Activated T-helper 1 cell treated with Interleukin-2 at 50 U/mL for 16 hours (primary cell): ENCODE results near the gene ZRANB1.

Experiments used
- DNase-seq: peaks from one replicate; pipeline ENCODE4 v3.0.0-alpha.2; 2020; ENCODE audit warnings: low read depth

The ZRANB1 gene

DNA sequence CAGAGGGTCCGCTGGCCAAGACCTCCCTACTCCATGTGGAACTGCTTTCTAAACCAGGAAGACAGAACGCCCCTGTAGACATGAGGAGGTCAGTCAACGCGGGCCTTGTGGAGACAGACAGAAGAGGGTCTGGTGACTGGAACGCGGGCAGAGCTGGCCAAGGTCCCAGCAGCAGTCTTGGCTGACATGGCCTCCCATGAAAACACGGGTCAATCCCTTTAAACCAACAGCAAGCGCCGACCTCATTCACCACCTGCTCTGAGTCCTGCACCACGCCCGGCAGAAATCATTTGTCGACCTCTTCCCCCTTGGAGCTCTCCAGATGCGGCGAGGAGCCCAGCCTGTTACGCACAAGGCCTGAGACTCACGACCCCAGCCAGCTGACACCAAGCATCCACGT is 78.5 kb downstream of the ZRANB1 start:
- DNase-seq: no peak

DNA sequence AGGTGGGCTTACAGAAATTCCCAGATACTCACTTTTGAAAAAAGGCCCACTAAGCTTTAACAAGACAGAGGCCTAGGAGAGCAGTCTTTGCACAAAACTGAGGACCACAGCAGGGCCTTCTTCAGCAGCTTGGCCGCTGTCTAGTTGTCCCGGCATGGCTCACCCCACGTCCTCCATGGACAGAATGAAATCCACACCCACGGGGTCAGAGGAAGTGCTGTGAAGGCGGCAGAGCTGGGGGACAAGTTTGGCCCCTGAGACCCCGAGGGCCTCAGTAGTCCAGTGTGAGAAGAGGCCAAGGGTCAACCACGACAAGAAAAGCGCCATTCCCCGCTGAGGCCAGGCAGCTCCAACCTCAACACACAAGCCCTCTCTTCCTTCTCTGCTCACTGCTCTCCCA is 78.9 kb downstream of the ZRANB1 start:
- no peak for DNase-seq

DNA sequence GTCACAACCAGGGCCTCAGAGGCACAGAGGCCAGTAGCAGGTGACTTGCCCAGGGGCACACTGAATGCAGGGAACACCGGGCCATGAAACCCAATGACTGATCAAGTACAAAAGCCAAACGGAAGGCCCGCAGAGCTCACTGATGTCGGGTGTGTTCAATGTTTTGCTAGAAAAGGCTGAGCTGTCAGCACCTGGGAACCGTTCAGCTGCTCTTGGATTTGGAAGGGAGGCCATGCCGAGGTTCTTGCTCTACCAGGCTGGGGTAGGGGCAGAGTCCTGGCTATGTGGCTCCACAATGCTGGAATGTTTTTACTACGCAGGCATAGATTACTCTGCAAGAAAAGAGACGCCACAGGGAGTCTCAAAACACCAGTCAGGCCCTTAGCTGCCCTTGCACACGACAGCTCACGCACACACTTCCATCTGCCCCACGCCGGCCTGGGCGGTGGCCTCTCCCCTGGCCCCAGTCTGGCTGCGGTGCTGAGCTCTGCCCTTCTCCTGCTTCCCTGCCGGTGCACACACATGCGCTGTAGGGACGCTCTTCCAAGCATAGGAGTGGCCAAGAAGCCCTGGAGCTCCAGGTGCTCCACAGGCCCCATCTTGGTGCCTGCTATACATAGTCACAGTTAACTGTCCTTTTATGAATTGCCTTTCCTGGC is 79.9 kb downstream of the ZRANB1 start:
- DNase-seq: no peak

DNA sequence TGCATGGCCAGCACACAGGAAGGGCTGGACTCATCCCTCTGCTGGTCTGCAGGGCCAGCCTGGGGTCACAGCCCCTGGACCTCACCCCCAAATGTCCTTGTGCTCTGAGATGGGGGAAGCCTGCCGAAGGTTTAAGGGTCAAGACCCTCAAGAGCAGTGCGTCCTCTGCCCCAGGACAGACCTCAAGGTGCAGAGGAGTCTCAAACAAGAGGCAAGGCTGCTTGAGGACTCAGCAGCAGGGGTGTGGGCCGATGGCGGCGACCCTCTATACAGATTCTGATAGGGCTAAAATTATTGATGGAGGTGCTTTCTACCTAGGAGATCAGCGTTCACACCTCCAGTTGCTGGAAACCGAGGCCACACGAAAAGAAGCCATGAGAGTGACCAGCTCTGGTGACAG is 80.7 kb downstream of the ZRANB1 start:
- DNase-seq: no peak

DNA sequence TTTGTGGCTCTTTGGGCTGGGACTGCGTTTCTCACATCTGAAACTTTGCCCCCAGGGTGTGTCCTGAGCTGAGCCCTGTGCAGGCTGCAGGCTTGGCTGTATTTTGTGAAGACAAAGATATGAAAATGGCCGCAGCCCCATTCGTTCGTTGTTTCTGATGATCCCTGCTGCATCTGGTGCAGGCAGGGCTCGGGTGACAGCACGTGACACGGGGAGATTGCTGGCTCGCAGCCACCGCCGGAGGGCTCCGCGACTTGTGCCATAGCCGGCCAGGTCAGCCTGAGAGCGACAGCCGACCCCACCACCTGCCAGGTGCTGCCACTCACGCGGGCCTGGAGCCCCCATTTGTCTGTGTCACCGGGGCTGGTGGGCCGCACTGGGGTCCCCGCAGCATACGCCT is 81.3 kb downstream of the ZRANB1 start:
- no peak for DNase-seq

DNA sequence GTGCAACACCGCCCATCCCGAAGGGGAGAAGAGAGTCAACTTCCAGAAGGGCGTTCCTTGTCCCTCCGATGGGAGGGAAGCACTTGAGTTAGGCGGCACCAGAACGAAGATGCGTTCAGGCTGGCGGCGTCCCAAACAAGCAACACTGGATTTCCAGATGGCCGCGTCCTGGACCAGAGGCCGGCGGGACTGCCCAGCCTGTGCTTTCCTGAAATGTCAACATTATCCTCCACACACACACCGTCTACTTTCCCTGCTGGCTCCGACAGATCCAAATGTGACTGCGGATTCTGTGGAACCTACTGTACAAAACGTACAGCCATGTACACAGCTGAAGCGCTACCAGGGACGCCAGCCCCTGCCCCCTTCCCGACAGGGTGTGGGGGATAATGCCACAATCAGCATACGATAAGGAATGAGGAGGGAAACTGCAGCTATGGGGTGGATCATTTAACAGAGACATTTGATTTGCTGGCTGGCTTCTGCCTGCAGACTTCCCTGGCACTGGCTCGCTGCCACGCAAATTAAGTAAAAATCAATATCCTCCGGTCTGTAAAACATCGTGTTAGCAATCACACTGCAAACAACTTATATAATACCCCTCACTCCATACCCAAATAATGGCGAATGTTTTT is 82.1 kb downstream of the ZRANB1 start:
- no peak for DNase-seq

DNA sequence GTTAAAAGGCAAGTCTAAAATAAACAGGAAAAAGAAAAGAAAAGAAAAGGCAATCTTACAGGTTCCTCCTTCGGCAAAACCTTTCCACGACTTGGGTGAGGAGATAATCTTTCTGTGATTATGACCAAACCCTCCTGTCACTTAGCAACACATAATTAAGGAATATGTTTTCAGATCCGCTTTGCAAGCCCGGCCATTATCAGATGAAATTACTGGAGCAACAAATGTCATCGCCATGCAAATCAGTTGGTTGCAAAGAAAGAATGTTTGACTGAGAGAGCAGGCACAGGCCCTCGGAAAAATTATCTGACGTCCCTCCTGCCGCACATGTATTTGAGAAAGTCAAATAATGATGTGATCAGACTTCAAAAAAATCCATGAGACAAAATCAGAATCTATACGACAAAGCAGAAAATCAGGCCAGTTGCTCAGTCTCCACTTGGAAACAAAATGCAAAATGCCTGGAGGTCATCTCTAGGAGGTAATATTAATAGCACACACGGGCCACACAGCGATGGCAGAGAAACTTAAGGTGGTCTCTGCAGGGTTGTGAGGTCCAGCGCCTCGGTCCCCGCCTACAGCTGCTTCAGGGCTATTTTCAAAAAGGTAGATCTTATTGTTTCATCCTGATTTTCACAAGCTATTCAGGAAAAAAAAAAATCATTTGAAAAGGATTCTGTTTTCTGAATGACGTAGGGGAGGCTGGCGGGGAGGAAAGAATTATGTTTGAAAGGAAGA is 82.7 kb downstream of the ZRANB1 start:
- no peak for DNase-seq

DNA sequence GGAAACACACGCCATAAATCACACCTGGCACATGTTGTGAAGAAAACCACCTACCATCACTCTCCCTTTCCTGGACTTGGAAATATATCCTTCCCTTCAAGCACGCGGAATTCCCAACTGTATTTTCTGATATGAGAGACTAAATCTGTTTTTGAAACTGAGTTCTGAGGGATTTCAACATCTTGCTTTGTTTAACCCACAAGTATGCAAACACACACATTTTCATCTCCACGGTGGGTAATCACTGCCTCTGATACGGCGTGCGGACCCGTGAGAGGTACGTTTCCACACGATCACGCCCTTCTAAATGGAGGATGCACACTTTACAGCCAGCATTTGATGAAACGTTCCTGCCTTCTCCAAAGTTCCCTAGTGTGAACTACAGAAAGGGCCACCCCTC is 83.4 kb downstream of the ZRANB1 start:
- DNase-seq: no peak

DNA sequence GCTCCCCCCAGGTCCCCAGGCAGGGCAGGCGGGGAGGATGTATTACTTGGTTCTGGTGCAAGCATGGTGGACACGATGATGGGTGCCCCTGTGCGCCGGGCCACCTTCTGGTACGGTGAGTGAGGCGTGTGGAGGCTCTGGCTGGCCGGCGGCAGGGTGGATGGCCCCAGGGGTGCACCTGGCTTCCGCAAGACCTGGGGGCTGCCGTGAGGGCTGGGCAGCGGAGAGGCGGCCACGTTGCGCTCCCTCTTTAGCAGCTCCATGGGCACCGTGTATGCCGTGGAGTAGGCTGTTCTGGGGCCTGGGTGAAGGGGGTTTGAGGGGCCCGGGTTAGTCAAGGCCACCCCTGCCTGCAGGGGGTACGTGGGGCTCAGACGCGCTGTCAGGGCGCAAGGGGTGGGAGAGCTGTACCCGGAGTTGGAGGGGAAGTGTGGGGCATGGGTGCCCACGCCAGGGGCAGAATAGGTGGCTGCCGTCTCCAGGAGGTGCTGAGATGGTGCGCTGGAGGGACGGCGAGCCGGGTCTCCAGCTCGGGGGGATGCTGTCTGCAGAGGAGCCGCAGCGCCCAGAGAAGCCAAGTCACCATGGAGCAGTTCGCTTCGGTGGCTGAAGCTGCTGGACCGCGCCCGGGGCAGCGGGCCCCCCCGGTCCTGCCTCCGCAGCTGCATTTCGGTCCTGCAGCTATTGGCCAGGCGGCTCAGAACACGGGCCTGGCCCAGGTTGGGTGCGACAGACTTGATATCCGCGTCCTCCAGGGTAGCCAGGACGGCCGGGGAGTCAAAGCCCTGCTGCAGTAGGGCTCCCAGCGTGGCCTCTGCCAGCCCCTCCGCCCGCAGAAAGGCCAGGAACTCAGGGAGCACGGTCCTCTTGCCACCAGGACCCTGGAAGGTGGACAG is 84.4 kb downstream of the ZRANB1 start:
- no peak for DNase-seq

DNA sequence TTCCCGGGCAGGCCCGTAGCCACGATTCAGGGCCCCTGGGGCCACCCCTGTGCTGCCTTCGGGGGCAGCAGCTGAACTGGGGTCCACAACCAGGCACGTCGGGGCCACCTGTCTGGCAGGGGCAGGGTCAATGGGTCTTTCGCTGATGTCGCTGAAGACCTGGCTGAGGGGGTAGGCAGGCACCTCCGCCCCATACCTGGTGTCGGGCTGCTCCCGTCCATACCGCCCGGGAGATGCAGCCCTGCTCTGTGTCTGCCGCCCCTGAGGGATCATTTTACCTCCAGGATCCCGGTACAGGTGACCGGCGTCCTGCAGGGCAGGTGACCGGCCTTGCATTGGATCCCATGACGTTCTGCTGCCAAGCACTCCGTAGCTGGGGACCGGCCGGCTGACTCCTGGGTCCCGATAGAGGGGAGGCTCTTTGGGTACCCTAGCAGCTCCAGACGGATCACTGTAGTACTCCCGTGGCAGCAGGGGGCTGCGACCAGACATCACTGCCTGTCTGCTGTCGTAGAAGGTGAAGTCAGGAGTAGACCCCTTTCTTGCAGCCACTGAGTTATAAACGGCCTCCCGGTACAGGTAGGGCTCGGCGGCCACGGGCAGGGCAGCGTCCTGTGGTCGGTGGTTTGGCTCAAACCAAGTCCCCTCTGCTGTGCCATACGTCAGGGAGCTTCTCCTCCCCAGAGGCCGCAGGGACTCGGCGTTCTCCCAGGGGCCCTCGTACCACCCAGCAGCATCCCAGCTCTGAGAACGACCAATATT is 85.2 kb downstream of the ZRANB1 start:
- DNase-seq: no peak

DNA sequence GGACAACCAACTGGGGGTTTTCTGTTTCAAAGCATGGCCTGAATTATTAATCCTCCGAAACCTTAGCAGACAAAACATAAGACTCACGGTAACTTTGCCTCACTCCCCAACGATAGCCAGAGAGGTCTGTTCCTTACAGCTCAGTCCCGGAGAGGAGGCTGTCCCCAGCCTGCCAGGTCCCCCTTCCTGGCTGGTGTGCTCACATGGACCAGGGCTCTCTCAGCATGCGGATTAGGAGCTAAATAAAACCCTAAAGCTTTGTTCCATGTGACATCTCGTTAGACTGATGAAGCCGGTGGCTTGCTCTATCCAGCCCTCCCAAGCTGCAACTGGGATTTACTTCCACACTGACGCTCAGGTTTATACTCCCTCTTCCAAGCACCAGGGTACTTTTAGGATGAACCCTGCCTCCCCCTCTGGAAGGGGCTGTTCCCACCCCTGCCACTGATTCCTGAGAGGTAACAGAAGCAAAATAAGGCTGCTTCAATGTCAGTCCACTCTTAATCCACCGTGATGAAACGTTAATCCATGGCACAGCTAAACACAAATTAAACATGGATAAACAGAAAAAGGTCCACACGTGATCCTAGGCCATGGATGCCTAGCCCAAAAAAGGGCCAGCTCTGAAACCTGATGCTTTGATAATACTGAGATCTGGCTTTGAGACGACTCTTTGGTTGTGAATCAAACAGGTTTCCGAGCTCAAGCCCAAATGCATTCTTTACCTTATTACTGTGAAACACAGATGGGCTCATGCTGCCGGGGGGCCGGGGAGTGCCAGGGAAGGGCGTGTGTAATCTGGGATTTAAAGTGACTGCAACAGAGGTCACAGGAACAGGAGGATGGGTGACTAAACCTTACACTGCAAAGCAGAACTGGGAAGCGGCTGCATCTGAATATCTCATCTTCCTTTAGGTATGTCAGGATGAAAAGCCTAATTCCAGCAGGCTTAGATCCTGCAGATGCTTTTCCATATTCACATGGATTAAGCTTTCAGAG is 86.2 kb downstream of the ZRANB1 start:
- DNase-seq: no peak

DNA sequence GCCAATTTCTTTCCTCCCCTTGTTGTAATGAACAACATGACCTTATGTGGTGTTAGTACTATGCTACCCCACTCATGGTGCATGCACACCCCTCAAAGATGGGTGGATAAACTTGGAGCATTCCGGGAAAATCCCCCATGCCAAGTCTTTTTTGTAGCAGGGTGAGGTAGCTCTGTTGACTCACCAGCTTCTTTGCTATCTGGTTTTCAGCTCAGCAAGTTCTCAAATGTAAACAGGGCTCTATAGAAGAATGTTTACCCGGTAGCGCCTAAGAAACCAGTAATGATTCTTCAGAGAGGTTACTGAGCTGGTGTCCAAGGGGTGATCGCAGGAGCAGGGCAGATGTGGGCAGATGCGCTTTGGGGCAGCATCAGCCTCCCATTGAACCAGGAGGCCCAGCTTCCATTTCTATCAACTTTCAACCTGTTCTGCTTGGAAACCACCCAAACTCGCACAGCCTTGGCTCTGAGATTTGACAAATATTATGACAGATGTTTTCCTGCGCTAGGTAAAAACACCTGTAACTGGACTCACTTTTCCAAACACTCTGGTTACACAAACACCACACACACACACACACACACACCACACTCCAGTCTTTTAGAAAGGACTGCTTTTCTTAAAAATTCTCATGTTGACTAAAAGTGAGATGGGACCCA is 87.8 kb downstream of the ZRANB1 start:
- DNase-seq: no peak

DNA sequence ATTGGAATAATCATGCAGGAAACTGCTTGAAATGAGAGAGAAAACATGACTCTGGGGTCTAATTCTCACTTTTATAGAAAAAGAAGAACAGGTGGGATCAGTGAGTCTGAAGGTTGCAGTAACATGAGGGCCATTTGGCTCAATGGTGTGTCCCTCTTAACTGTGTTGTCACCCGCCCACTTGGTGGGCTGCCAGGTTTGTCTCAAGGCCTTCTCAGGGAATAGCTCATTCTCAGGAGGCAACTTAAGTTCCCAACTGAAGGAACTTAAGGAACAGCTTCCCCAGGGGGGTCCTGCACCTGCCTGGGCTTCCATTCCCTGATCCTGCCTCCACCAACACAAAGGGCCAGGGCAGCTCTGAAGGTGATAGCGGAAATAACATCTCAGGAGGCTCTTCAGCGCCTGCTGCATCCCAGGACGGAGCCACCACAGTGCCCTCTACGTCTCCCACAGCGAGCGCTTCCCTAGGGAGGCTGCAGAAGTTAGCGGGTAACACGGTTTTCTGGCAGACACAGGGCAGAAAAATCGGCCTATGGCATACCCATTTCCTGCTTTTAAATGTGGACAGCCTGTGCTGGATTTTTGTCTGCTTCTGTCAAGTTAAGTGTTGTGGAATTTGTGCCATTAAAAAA is 88.8 kb downstream of the ZRANB1 start:
- no peak for DNase-seq

DNA sequence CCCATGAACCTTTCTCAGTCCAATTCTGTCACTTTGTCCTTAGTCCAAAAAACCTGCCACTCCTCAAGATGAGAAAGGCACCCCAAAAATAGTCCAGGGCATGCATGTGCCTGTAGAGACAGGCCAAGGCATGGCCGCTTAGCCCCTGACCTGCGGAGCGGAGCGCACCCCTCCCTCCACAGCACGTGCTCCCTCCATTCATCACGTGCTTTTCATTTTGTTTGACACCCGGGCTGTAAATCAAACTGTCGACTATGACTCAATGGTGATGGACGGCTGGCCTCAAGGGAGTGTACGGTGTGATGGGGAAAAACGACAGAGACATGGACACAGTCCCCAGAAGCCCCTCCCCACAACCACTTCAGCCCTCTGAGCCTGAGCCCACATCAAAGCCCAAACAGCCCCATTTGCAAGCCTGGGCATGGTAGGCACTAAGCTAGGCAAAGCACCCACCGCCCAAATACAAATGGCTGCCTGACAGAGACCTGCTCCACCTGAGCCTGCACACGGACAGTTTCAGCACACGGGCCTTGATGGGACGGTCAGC is 90.6 kb downstream of the ZRANB1 start:
- DNase-seq: no peak

DNA sequence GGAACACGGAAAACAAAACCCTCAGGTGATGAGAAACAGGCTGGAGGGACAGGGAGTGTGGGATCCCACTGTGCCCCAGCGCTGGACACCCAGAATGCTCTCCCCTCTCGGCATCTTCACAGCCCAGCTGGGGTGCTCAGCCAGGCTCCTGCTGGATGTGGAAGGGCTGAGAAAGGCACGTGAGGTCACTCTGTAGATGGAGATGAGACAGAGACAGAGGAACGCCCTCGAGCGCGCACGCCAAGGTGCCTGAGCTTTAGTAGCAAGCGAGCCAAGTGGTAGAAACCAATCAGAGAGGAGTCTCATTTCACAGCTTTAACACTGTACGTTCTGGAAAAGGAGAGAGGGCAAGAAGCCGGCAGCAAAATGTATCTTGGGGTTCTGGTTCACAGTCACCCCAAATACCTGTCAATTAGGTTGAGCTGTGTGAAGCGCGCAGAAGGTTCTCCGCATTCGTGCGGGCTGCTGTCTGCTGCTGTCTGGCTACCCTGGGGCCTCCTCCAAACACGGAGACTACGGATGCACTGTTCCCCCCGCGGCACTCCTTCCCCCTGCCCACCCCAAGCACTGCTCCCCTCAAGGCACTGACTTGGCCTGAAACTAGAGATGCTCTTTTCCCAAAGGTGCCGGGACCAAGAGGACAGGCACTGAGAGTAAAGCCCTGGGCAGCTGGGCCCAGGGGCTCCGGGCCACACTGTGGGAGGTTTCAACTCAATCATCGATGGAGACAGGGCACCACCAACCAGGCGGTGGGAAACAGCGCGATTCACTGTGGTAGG is 91.4 kb downstream of the ZRANB1 start:
- DNase-seq: no peak

DNA sequence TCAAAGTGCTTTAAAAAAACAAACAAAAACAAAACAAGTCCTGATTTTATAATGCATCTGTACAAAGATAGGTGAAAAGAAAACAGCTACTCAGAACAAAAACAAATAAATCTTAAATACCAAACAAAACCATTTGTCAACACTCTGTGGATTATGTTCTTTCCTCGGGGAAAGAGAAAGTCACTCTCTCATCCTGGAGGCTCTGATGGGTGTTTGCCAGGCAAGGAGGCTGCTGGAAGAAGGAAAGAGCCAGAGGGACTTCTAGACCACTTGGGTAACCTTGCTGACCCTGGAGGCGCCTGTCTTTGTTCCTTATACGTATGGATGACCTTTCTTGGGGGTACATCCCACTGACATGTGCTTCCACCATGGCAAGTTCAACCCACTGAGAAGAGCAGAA is 92.8 kb downstream of the ZRANB1 start:
- no peak for DNase-seq

DNA sequence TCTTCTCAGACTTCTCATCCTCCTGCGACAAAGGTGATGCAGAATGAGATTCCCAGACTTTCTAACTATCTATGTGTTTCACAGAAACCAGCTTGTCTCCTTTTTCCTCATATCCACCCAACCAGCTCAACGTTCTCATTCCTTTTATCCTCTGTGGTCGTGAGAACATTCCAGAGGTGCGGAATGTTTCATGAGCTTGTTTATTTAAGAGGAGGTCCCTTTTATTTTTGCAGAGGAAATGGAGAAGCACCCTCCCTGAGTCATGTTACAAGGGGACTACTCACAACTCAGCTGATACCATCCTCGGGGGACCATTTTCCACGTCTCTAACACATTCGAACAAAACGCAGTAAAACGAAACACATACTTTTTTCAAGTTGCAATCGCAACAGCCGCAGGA is 93.2 kb downstream of the ZRANB1 start:
- DNase-seq: no peak

DNA sequence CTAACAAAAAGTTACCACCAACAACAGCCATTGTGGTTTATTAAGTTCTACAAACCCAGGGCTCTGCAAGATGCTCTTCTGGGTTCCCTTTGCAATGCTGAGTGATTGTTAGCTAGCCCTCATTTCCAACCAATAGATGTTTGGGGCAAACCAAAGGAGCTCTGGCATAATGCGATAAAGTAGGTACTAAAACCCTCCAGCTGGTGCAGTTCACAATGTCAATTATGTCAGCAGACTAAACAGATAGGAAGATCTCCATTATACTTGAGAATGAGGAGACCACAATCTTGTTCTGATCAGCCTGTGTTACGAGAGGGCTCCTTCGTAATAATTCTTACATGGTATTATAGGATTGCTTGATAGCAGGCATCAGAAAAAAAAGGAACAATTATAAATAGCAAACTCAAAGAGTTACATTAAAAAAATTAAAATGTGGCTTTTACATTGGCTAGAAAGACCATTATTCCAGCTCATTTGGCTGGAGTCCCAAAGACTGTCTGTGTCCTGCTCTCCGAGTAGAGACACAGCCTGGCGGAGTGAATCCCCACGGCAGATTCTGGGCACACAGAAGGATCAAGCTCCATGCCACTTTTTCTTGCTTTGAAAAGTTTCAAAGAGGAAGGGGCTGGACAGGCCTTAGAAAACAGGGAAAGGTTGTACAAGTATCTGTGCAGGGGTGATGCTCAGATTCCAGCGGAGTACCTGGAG is 93.8 kb downstream of the ZRANB1 start:
- DNase-seq: no peak
